PFSK-1 (cell line): ENCODE data around the gene MUC2.

ENCODE experiments used
- FOXP2 ChIP-seq: optimal IDR thresholded peaks from 2 replicates; pipeline ENCODE3; 2011; ENCODE audit warnings: borderline replicate concordance, control low read depth, inconsistent platforms; ENCODE audit not compliant: insufficient read depth; ENCODE audit errors: extremely low read length, extremely low read depth
- POLR2AphosphoS5 ChIP-seq: IDR thresholded peaks from 2 replicates; pipeline ENCODE4 v1.6.1; 2012; ENCODE audit warnings: low read depth, mild to moderate bottlenecking, control low read depth, low read length, moderate library complexity
- REST ChIP-seq, 2 experiments: IDR thresholded peaks; 2 replicates each; pipeline versions ENCODE4 v1.6.1 to v1.8.0; 2011 to 2012; ENCODE audit warnings: low read depth in 2 of 2, low read length in 2 of 2, control low read depth in 1 of 2, inconsistent platforms in 1 of 2, mild to moderate bottlenecking in 1 of 2, moderate library complexity in 1 of 2; ENCODE audit not compliant: insufficient read depth in 1 of 2
- SIN3A ChIP-seq: IDR thresholded peaks from 2 replicates; pipeline ENCODE4 v1.6.1; 2012; ENCODE audit warnings: mild to moderate bottlenecking, low read length, moderate library complexity, borderline replicate concordance; ENCODE audit not compliant: insufficient read depth
- TAF1 ChIP-seq: IDR thresholded peaks from 2 replicates; pipeline ENCODE4 v1.6.1; 2012; ENCODE audit warnings: low read length, control low read depth, borderline replicate concordance; ENCODE audit not compliant: insufficient read depth

DNA sequence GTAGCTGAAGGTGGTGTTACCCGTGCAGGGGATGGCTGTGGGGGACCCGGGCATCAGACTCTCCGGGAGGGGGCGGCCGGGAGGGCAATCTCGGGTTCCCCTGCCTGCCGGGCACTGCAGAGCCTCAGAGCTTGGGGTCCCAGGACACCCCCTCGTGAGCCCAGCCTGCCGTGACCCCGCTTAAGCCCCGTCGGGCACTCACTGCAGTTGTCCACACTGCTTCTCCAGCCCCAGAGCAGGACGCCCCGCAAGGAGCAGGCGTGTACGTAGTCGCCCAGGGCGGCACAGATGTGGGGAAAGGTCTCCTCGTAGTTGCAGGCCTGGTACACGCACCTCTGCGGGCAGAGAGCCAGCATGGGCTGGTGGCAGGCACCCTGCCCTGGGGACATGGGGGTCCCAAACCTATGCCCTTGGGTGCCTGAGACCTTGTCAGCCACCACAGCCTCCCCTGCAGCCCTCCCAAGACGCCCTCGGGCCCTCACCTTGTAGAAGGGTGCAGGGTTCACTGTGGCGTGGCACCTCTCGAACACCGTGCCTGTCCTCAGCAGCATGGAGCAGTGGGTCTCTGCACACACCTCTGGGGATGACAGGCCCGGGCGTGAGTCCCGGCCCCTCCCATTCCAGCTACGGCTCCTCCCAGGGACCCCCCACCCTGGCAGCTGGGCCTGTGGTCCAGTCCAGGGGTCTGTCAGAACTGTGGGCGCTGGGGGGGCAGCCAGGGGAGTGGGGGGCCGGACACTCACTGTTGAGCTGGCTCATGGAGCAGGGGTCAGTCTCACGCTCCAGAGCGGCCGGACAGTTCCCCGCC is 47.0 kb upstream of the MUC2 start:
- TF ChIP-seq REST (IDR thresholded peaks at IDR 0.05; ENCODE audit: insufficient read depth in 1 of 2, low read depth in 2 of 2, low read length in 2 of 2) (no peak), TAF1 (no peak), POLR2AphosphoS5 (no peak), SIN3A (no peak), FOXP2 (no peak)
